OCI-LY7 (cell line): Measurements from ENCODE around the gene TRDN. TPM values are rescaled to one million over a fixed set of nuclear protein-coding genes. Genes with fewer than 3 reads are reported as not detected.
"Not testable (repeated sequence)": the region's sequence is repeated elsewhere in the genome, so short reads cannot be mapped to it uniquely, and the experiment has no call there.

Experiments
- BruUV-seq: library from RNA; stranded (reverse); fragments of 400-500 nt; replicated peaks from 2 replicates; lab custom pipeline; 2021; lab: Mats Ljungman, UMichigan
- CTCF ChIA-PET: fragments of 300-600 bp; sonication (Branson Sonifier 250); formaldehyde crosslinking; loops from one replicate; lab custom pipeline; 2022; ENCODE audit warnings: antibody characterized with exemption; ENCODE audit not compliant: unreplicated experiment; lab: Charles Lee
- POLR2A ChIA-PET: fragments of 300-600 bp; sonication (Branson Sonifier 250); formaldehyde crosslinking; loops from one replicate; lab custom pipeline; 2022; ENCODE audit warnings: antibody characterized with exemption; lab: Charles Lee
- DNase-seq: peaks from one replicate; pipeline ENCODE4 v3.0.0-alpha.2; 2015; ENCODE audit warnings: low spot score
- H2AFZ ChIP-seq: fragments of 200-600 bp; sonication (generic), shearing (Covaris generic); 2 replicates; pipeline ENCODE4 v1.6.1; 2014; ENCODE audit warnings: mild to moderate bottlenecking, antibody characterized with exemption, low read length, moderate library complexity
- H3K27ac ChIP-seq: fragments of 200-600 bp; sonication (generic); 2 replicates; pipeline ENCODE4 v1.5.1; 2014; ENCODE audit warnings: mixed run types, low read depth, mild to moderate bottlenecking, moderate library complexity, low read length, inconsistent platforms; ENCODE audit not compliant: poor library complexity, severe bottlenecking
- H3K36me3 ChIP-seq: fragments of 200-600 bp; sonication (generic); 2 replicates; pipeline ENCODE4 v1.6.1; 2014; ENCODE audit warnings: mild to moderate bottlenecking, antibody characterized with exemption, low read length, moderate library complexity, mixed read lengths; ENCODE audit not compliant: insufficient read depth
- H3K4me1 ChIP-seq: fragments of 200-600 bp; sonication (generic); 2 replicates; pipeline ENCODE4 v1.5.1; 2014; ENCODE audit warnings: mild to moderate bottlenecking, low read length; ENCODE audit not compliant: insufficient read depth, poor library complexity, severe bottlenecking
- H3K4me2 ChIP-seq: fragments of 200-600 bp; sonication (generic); 2 replicates; pipeline ENCODE4 v1.6.1; 2014; ENCODE audit warnings: mild to moderate bottlenecking, low read length
- H3K4me3 ChIP-seq: fragments of 200-600 bp; sonication (generic); 2 replicates; pipeline ENCODE4 v1.5.1; 2014; ENCODE audit warnings: mild to moderate bottlenecking, low read depth, low read length; ENCODE audit not compliant: poor library complexity, severe bottlenecking
- H3K79me2 ChIP-seq: fragments of 200-600 bp; sonication (generic); 2 replicates; pipeline ENCODE4 v1.6.1; 2016; ENCODE audit warnings: low read depth, mild to moderate bottlenecking, low read length, moderate library complexity, mixed read lengths; ENCODE audit not compliant: insufficient read depth
- H3K9me2 ChIP-seq: fragments of 200-600 bp; sonication (generic); 2 replicates; pipeline ENCODE4 v1.6.1; 2016; ENCODE audit warnings: mild to moderate bottlenecking, low read length, mixed read lengths; ENCODE audit not compliant: insufficient read depth
- H3K9me3 ChIP-seq: fragments of 200-600 bp; sonication (generic); 2 replicates; pipeline ENCODE4 v1.6.1; 2014; ENCODE audit warnings: mild to moderate bottlenecking, mixed run types, low read length, mixed read lengths
- H4K20me1 ChIP-seq: fragments of 200-600 bp; sonication (generic); 2 replicates; pipeline ENCODE4 v1.6.1; 2014; ENCODE audit warnings: mild to moderate bottlenecking, antibody characterized with exemption, low read length, moderate library complexity, mixed read lengths; ENCODE audit not compliant: insufficient read depth
- EZH2phosphoT487 ChIP-seq: fragments of 200-600 bp; sonication (generic); IDR thresholded peaks from 2 replicates; pipeline ENCODE4 v1.6.1; 2018; ENCODE audit warnings: low read depth, borderline replicate concordance, mild to moderate bottlenecking, mixed run types, antibody characterized with exemption, low read length, moderate library complexity, mixed read lengths
- intact Hi-C: fragments of 100-400 bp; cut with micrococcal nuclease; formaldehyde crosslinking; loops from one replicate; pipeline ENCODE4 v1.10.0; 2022; ENCODE audit not compliant: unreplicated experiment
- total RNA-seq, 2 experiments: library from RNA; depleted of rRNA in 1 of 2; stranded (reverse); fragments of >200 nt in 1 of 2; shearing (Covaris generic) in 1 of 2; gene quantifications; 2 replicates each; pipeline ENCODE4 v1.2.3, GENCODE V29; 2014 to 2022
- TF ChIP-seq, protein P1 (sequence below): fragments of 200-600 bp; sonication (generic); conservative IDR thresholded peaks from 2 replicates; pipeline ENCODE4 v1.5.1; 2014; ENCODE audit warnings: mild to moderate bottlenecking, antibody characterized with exemption, low read length, moderate library complexity, mixed read lengths

TRDN gene
- total RNA-seq, 2 experiments from 2014 or later, result not detected

DNA sequence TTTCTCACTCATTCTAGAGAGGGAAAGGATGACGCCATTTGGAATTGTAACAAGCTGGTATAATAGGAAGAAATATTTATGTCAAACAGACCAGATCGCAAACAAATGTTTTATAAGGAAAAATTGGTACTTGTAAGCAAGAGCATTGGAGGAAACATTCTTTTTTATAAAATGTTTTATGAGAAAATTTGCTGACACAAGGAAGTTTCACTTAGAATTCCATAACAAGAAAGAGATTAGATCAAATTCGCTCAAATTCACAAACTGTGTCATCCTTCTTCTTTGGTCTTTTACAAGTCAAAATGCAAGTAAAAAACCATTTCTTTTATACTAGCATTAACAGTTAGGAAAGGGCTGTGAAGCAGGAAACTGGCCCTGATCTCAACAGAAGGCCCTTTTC, 179.9 kb downstream of the TRDN start:
- Histone ChIP-seq H3K27ac (no peak overlapping the region), H3K79me2 (no peaks in the 10 kb centered on the region), H3K4me2 (no peak overlapping the region), H3K36me3 (no peaks in the 10 kb centered on the region), H3K9me3 (no peaks in the 10 kb centered on the region), H3K4me1 (no peaks in the 10 kb centered on the region), H3K9me2 (peaks cover 3% of the 10 kb centered on the region; the same call in 1 of the 2 replicates), H4K20me1 (no peaks in the 10 kb centered on the region), H3K4me3 (no peak overlapping the region), H2AFZ (no peak overlapping the region)
- DNase-seq, result no peak
- BruUV-seq, result no TSS peak
- ChIA-PET POLR2A (interaction anchor here (1.0 to 1.2 kb wide), 2 partner anchors 15 to 34 kb away, joined by 3 read pairs; no protein-coding TSS in a partner anchor), CTCF (no interaction called here)
- TF ChIP-seq, protein P1, sequence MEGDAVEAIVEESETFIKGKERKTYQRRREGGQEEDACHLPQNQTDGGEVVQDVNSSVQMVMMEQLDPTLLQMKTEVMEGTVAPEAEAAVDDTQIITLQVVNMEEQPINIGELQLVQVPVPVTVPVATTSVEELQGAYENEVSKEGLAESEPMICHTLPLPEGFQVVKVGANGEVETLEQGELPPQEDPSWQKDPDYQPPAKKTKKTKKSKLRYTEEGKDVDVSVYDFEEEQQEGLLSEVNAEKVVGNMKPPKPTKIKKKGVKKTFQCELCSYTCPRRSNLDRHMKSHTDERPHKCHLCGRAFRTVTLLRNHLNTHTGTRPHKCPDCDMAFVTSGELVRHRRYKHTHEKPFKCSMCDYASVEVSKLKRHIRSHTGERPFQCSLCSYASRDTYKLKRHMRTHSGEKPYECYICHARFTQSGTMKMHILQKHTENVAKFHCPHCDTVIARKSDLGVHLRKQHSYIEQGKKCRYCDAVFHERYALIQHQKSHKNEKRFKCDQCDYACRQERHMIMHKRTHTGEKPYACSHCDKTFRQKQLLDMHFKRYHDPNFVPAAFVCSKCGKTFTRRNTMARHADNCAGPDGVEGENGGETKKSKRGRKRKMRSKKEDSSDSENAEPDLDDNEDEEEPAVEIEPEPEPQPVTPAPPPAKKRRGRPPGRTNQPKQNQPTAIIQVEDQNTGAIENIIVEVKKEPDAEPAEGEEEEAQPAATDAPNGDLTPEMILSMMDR, result no peak
- no peak for TF ChIP-seq EZH2phosphoT487
- intact Hi-C loops, result no loop called here

DNA sequence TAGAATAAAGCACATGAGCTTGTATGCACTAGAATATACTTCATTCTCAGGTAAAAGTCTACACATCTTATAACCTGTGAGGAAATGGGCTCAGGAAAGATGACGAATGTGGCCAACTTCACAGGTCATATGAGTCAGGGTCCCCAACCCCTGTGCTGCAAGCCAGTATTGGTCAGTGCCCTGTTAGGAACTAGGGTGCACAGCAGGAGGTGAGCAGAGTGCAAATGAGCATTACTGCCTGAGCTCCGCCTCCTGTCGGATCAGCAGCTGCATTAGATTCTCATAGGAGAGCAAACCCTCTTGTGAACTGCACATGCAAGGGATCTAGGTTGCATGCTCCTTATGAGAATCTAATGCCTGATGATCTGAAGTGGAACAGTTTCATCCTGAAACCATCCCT, 182.3 kb downstream of the TRDN start:
- BruUV-seq, result no TSS peak
- Histone ChIP-seq H4K20me1 (no peaks in the 10 kb centered on the region), H3K9me2 (no peaks in the 10 kb centered on the region), H3K36me3 (no peaks in the 10 kb centered on the region), H2AFZ (no peak overlapping the region), H3K79me2 (no peaks in the 10 kb centered on the region), H3K4me3 (no peak overlapping the region), H3K4me2 (no peak overlapping the region), H3K4me1 (no peaks in the 10 kb centered on the region), H3K9me3 (no peaks in the 10 kb centered on the region), H3K27ac (no peak overlapping the region)
- ChIA-PET POLR2A (no interaction called here), CTCF (no interaction called here)
- no peak for TF ChIP-seq EZH2phosphoT487
- TF ChIP-seq, protein P1, result no peak
- intact Hi-C loops, result no loop called here
- DNase-seq, result no peak

DNA sequence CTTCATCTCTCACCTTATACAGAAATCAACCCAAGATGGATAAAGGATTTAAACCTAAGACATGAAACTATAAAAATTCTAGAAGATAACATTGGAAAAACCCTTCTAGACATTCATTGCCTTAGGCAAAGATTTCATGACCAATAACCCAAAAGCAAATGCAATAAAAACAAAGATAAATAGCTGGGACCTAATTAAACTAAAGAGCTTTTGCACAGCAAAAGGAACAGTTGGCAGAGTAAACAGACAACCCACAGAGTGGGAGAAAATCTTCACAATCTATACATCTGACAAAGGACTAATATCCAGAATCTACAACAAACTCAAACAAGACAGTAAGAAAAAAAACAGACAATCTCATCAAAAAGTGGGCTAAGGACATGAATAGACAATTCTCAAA, 183.7 kb downstream of the TRDN start:
- BruUV-seq, H3K4me2 ChIP-seq, H4K20me1 ChIP-seq, H2AFZ ChIP-seq, H3K36me3 ChIP-seq, H3K4me1 ChIP-seq, H3K27ac ChIP-seq, POLR2A ChIA-PET, H3K79me2 ChIP-seq, DNase-seq, H3K9me2 ChIP-seq, CTCF ChIA-PET, H3K4me3 ChIP-seq, intact Hi-C loops, H3K9me3 ChIP-seq: not testable (repeated sequence)
